HEK293 (cell line): ENCODE data around the gene OR2AG2.

ENCODE experiments used
- CTCF ChIA-PET: fragments of 350-600 bp; formaldehyde crosslinking; extraction: SDS; loops from one replicate; lab custom pipeline; 2021; ENCODE audit warnings: antibody characterized with exemption; lab: Yijun Ruan, JAX
- POLR2A ChIA-PET: fragments of 300-600 bp; formaldehyde crosslinking; extraction: SDS; loops from one replicate; lab custom pipeline; 2020; ENCODE audit warnings: antibody characterized with exemption, inconsistent platforms; lab: Yijun Ruan, JAX
- H3K27ac ChIP-seq: fragments of 200-500 bp; sonication (Bioruptor generic); 2 replicates; pipeline ENCODE4 v1.5.1; 2014; ENCODE audit warnings: low read depth, low read length, control low read depth, inconsistent platforms; ENCODE audit errors: extremely low read depth
- H3K36me3 ChIP-seq, 2 experiments: fragments of 200-500 bp in 1 of 2; sonication (Bioruptor generic) in 1 of 2; 1 replicate in 1 of 2; 2 replicates in 1 of 2; pipeline ENCODE4 v1.5.1; 2014 to 2017; ENCODE audit warnings: inconsistent platforms in 2 of 2, low read length in 2 of 2; ENCODE audit not compliant: control insufficient read depth in 2 of 2, insufficient read depth in 1 of 2
- H3K4me1 ChIP-seq: fragments of 200-500 bp; sonication (Bioruptor generic); 2 replicates; pipeline ENCODE4 v1.5.1; 2014; ENCODE audit warnings: mild to moderate bottlenecking, low read length, inconsistent platforms; ENCODE audit not compliant: control insufficient read depth, insufficient read depth
- H3K4me3 ChIP-seq: 2 replicates; pipeline ENCODE4 v1.5.1; 2011; ENCODE audit warnings: low read depth, mild to moderate bottlenecking, control low read depth, low read length, moderate library complexity
- H3K9me3 ChIP-seq: fragments of 200-500 bp; sonication (Bioruptor generic); 2 replicates; pipeline ENCODE4 v1.5.1; 2014; ENCODE audit warnings: low read depth, low read length, inconsistent platforms; ENCODE audit not compliant: control insufficient read depth, insufficient read depth
- BCL11B ChIP-seq: fragments of 450-650 bp; formaldehyde crosslinking; IDR thresholded peaks from 2 replicates; pipeline ENCODE4 v1.5.1; 2016; ENCODE audit warnings: low read depth, missing biosample characterization, missing genetic modification characterization
- KLF16 ChIP-seq: fragments of 450-650 bp; formaldehyde crosslinking; IDR thresholded peaks from 2 replicates; pipeline ENCODE4 v1.5.1; 2017; ENCODE audit warnings: missing biosample characterization, missing genetic modification characterization
- MZF1 ChIP-seq: fragments of 450-650 bp; formaldehyde crosslinking; IDR thresholded peaks from 2 replicates; pipeline ENCODE4 v1.5.1; 2017; ENCODE audit warnings: missing biosample characterization, missing genetic modification characterization, borderline replicate concordance
- ZBTB8A ChIP-seq: fragments of 450-650 bp; formaldehyde crosslinking; IDR thresholded peaks from 2 replicates; pipeline ENCODE4 v1.5.1; 2016; ENCODE audit warnings: missing biosample characterization, missing genetic modification characterization
- ZFP37 ChIP-seq: fragments of 450-650 bp; formaldehyde crosslinking; IDR thresholded peaks from 2 replicates; pipeline ENCODE4 v1.5.1; 2016; ENCODE audit warnings: missing biosample characterization, missing genetic modification characterization
- ZNF114 ChIP-seq: fragments of 450-650 bp; formaldehyde crosslinking; IDR thresholded peaks from 2 replicates; pipeline ENCODE4 v1.5.0; 2017; ENCODE audit warnings: missing biosample characterization, missing genetic modification characterization
- ZNF23 ChIP-seq: fragments of 450-650 bp; formaldehyde crosslinking; IDR thresholded peaks from 2 replicates; pipeline ENCODE4 v1.5.1; 2016; ENCODE audit warnings: missing biosample characterization, missing genetic modification characterization, borderline replicate concordance
- ZNF585B ChIP-seq: fragments of 450-650 bp; formaldehyde crosslinking; IDR thresholded peaks from 2 replicates; pipeline ENCODE4 v1.5.1; 2016; ENCODE audit warnings: missing biosample characterization, missing genetic modification characterization
- ZNF658 ChIP-seq: fragments of 450-650 bp; formaldehyde crosslinking; IDR thresholded peaks from 2 replicates; pipeline ENCODE4; 2016; ENCODE audit warnings: missing biosample characterization, missing genetic modification characterization
- ZNF664 ChIP-seq: fragments of 450-650 bp; formaldehyde crosslinking; IDR thresholded peaks from 2 replicates; pipeline ENCODE4 v1.5.1; 2016; ENCODE audit warnings: missing biosample characterization, missing genetic modification characterization
- ZNF707 ChIP-seq: fragments of 450-650 bp; formaldehyde crosslinking; IDR thresholded peaks from 2 replicates; pipeline ENCODE4 v1.5.1; 2016; ENCODE audit warnings: missing biosample characterization, missing genetic modification characterization
- TF ChIP-seq, protein P1 (sequence below): fragments of 450-650 bp; formaldehyde crosslinking; IDR thresholded peaks from 2 replicates; pipeline ENCODE4 v1.5.1; 2016; ENCODE audit warnings: missing biosample characterization, missing genetic modification characterization
- TF ChIP-seq, protein P2 (sequence below): fragments of 450-650 bp; formaldehyde crosslinking; IDR thresholded peaks from 2 replicates; pipeline ENCODE4 v1.5.1; 2016; ENCODE audit warnings: missing biosample characterization, missing genetic modification characterization, borderline replicate concordance
- TF ChIP-seq, protein P3 (sequence below): fragments of 450-650 bp; formaldehyde crosslinking; conservative IDR thresholded peaks from 2 replicates; pipeline ENCODE4 v1.5.1; 2016; ENCODE audit warnings: low read depth, missing biosample characterization, missing genetic modification characterization

The OR2AG2 gene

DNA sequence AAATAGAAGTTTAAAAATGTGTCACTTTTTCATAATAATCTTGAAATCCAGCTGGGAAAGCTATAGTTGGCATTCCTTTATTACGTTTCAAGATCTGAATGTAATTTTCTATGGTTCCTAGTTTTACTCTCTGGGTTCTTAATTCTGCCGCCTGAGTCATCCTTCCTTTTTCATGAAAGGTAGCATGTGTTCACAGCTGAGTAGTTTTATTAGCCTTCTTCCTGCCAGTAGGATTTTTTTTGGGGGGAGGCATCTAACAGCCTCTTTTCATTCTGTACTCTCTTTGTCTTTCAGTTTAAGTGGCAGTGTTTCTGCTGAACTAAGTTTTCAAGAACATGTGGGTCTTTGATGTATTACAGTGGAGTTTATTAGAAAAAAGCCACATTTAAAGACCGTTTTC lies 36.5 kb downstream of the OR2AG2 start:
- Histone ChIP-seq H3K9me3 (no peaks in the 10 kb centered on the region), H3K36me3 (no peaks in the 10 kb centered on the region), H3K27ac (no peak overlapping the region), H3K4me3 (no peak overlapping the region), H3K4me1 (no peaks in the 10 kb centered on the region)
- TF ChIP-seq KLF16 (tag by site-specific recombination) (no peak), ZBTB8A (tag by site-specific recombination) (no peak), ZNF114 (tag by site-specific recombination) (no peak), BCL11B (tag by site-specific recombination) (no peak), MZF1 (tag by site-specific recombination) (no peak), ZFP37 (tag by site-specific recombination) (no peak), ZNF658 (tag by site-specific recombination) (no peak), ZNF707 (tag by site-specific recombination) (no peak), ZNF585B (no peak)
- TF ChIP-seq, protein P1, sequence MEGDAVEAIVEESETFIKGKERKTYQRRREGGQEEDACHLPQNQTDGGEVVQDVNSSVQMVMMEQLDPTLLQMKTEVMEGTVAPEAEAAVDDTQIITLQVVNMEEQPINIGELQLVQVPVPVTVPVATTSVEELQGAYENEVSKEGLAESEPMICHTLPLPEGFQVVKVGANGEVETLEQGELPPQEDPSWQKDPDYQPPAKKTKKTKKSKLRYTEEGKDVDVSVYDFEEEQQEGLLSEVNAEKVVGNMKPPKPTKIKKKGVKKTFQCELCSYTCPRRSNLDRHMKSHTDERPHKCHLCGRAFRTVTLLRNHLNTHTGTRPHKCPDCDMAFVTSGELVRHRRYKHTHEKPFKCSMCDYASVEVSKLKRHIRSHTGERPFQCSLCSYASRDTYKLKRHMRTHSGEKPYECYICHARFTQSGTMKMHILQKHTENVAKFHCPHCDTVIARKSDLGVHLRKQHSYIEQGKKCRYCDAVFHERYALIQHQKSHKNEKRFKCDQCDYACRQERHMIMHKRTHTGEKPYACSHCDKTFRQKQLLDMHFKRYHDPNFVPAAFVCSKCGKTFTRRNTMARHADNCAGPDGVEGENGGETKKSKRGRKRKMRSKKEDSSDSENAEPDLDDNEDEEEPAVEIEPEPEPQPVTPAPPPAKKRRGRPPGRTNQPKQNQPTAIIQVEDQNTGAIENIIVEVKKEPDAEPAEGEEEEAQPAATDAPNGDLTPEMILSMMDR: no peak
- TF ChIP-seq, protein P2, sequence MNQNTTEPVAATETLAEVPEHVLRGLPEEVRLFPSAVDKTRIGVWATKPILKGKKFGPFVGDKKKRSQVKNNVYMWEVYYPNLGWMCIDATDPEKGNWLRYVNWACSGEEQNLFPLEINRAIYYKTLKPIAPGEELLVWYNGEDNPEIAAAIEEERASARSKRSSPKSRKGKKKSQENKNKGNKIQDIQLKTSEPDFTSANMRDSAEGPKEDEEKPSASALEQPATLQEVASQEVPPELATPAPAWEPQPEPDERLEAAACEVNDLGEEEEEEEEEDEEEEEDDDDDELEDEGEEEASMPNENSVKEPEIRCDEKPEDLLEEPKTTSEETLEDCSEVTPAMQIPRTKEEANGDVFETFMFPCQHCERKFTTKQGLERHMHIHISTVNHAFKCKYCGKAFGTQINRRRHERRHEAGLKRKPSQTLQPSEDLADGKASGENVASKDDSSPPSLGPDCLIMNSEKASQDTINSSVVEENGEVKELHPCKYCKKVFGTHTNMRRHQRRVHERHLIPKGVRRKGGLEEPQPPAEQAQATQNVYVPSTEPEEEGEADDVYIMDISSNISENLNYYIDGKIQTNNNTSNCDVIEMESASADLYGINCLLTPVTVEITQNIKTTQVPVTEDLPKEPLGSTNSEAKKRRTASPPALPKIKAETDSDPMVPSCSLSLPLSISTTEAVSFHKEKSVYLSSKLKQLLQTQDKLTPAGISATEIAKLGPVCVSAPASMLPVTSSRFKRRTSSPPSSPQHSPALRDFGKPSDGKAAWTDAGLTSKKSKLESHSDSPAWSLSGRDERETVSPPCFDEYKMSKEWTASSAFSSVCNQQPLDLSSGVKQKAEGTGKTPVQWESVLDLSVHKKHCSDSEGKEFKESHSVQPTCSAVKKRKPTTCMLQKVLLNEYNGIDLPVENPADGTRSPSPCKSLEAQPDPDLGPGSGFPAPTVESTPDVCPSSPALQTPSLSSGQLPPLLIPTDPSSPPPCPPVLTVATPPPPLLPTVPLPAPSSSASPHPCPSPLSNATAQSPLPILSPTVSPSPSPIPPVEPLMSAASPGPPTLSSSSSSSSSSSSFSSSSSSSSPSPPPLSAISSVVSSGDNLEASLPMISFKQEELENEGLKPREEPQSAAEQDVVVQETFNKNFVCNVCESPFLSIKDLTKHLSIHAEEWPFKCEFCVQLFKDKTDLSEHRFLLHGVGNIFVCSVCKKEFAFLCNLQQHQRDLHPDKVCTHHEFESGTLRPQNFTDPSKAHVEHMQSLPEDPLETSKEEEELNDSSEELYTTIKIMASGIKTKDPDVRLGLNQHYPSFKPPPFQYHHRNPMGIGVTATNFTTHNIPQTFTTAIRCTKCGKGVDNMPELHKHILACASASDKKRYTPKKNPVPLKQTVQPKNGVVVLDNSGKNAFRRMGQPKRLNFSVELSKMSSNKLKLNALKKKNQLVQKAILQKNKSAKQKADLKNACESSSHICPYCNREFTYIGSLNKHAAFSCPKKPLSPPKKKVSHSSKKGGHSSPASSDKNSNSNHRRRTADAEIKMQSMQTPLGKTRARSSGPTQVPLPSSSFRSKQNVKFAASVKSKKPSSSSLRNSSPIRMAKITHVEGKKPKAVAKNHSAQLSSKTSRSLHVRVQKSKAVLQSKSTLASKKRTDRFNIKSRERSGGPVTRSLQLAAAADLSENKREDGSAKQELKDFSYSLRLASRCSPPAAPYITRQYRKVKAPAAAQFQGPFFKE (tag by site-specific recombination): no peak
- ChIA-PET CTCF (interaction anchor here (2.7 to 8.8 kb wide), 2 partner anchors 22 to 29 kb away, joined by 10 to 83 read pairs; no protein-coding TSS in a partner anchor), POLR2A (no interaction called here)

DNA sequence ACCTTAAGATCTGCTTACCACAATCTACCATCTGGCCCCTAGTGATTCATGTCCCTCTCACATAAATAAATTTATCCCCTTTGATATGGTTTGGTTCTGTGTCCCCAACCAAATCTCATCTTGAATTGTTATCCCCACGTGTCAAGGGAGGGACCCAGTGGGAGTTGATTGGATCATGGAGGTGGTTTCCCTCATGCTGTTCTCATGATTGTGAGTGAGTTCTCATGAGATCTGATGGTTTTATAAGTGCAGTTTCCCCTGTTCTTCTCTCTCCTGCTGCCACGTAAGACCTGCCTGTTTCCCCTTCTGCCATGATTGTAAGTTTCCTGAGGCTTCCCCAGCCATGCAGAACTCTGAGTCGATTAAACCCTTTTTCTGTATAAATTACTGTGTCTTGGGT lies 37.2 kb downstream of the OR2AG2 start:
- POLR2A ChIA-PET: no interaction called here
- TF ChIP-seq, protein P2 (tag by site-specific recombination): no peak
- TF ChIP-seq, protein P3, sequence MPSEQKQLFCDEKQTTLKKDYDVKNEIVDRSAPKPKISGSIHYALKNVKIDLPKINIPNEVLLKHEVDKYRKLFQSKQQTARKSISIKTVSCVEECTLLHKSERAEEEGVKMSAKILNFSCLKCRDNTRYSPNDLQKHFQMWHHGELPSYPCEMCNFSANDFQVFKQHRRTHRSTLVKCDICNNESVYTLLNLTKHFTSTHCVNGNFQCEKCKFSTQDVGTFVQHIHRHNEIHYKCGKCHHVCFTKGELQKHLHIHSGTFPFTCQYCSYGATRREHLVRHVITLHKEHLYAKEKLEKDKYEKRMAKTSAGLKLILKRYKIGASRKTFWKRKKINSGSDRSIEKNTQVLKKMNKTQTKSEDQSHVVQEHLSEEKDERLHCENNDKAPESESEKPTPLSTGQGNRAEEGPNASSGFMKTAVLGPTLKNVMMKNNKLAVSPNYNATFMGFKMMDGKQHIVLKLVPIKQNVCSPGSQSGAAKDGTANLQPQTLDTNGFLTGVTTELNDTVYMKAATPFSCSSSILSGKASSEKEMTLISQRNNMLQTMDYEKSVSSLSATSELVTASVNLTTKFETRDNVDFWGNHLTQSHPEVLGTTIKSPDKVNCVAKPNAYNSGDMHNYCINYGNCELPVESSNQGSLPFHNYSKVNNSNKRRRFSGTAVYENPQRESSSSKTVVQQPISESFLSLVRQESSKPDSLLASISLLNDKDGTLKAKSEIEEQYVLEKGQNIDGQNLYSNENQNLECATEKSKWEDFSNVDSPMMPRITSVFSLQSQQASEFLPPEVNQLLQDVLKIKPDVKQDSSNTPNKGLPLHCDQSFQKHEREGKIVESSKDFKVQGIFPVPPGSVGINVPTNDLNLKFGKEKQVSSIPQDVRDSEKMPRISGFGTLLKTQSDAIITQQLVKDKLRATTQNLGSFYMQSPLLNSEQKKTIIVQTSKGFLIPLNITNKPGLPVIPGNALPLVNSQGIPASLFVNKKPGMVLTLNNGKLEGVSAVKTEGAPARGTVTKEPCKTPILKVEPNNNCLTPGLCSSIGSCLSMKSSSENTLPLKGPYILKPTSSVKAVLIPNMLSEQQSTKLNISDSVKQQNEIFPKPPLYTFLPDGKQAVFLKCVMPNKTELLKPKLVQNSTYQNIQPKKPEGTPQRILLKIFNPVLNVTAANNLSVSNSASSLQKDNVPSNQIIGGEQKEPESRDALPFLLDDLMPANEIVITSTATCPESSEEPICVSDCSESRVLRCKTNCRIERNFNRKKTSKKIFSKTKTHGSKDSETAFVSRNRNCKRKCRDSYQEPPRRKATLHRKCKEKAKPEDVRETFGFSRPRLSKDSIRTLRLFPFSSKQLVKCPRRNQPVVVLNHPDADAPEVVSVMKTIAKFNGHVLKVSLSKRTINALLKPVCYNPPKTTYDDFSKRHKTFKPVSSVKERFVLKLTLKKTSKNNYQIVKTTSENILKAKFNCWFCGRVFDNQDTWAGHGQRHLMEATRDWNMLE: no peak
- no peak for TF ChIP-seq ZNF664 (tag by site-specific recombination)
- no peak for TF ChIP-seq ZNF23 (tag by site-specific recombination)

More for the DNA sequence above, 37.2 kb downstream of the OR2AG2 start:
- Histone ChIP-seq H3K9me3 (no peaks in the 10 kb centered on the region), H3K27ac (no peak overlapping the region), H3K4me3 (no peak overlapping the region), H3K36me3 (no peaks in the 10 kb centered on the region), H3K4me1 (no peaks in the 10 kb centered on the region)
- CTCF ChIA-PET: interaction anchor here (2.7 to 8.8 kb wide), 2 partner anchors 22 to 29 kb away, joined by 10 to 83 read pairs; no protein-coding TSS in a partner anchor
